ENCODE results near the gene ABCA5. TPM values are rescaled to one million over a fixed set of nuclear protein-coding genes. Genes with fewer than 3 reads are reported as not detected.

Gene ABCA5, protein sequence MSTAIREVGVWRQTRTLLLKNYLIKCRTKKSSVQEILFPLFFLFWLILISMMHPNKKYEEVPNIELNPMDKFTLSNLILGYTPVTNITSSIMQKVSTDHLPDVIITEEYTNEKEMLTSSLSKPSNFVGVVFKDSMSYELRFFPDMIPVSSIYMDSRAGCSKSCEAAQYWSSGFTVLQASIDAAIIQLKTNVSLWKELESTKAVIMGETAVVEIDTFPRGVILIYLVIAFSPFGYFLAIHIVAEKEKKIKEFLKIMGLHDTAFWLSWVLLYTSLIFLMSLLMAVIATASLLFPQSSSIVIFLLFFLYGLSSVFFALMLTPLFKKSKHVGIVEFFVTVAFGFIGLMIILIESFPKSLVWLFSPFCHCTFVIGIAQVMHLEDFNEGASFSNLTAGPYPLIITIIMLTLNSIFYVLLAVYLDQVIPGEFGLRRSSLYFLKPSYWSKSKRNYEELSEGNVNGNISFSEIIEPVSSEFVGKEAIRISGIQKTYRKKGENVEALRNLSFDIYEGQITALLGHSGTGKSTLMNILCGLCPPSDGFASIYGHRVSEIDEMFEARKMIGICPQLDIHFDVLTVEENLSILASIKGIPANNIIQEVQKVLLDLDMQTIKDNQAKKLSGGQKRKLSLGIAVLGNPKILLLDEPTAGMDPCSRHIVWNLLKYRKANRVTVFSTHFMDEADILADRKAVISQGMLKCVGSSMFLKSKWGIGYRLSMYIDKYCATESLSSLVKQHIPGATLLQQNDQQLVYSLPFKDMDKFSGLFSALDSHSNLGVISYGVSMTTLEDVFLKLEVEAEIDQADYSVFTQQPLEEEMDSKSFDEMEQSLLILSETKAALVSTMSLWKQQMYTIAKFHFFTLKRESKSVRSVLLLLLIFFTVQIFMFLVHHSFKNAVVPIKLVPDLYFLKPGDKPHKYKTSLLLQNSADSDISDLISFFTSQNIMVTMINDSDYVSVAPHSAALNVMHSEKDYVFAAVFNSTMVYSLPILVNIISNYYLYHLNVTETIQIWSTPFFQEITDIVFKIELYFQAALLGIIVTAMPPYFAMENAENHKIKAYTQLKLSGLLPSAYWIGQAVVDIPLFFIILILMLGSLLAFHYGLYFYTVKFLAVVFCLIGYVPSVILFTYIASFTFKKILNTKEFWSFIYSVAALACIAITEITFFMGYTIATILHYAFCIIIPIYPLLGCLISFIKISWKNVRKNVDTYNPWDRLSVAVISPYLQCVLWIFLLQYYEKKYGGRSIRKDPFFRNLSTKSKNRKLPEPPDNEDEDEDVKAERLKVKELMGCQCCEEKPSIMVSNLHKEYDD (N-terminal part only)
- 2.3 to 3.4 TPM (median 2.8 TPM) in 5 replicates for total RNA-seq (2022; extraction: Qiagen RNA extraction)

DNA sequence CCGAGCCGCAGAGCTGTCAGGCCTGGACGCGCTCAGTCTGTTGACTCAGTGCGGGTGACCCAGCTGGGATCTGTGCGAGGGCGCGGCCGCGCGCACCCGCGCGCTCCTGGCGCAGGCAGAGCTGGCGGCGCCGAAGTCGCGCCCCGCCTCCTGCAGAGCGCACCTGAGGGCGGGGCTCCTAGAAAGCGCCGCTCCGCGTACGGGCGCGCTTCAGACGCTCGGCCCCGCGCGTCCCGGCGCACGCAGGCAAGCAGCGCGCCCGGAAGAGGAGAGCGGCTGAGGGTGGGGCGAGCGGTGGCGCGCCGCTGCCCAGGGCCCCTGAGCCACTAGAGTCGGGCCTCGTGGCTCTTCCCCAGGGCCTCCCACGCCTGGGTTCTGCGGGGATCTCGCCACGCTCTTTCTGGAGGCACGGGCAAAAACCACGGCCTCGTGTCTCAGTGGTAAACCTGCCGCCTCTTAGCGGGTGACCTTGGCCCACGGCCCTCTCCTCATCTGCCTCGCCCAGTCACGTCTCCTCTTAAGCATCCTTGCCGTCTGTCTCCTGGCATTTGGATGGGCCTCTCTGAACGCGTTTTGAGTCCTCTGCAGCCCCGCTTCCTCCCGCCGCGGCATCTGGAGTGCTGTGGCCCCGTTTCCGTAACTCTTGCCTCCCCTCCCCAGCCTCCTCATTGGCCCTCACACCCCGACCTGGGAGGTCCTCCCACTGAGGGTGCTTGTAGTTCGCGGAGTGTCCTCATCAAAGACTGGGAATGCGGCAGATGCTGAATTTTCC is at the start of gene ABCA5:
Gene ABCA5, minus strand, starts transcription at position 74 of the 772 bp plus-strand sequence. CDS start 12,718 bp downstream, outside the sequence.

DNA sequence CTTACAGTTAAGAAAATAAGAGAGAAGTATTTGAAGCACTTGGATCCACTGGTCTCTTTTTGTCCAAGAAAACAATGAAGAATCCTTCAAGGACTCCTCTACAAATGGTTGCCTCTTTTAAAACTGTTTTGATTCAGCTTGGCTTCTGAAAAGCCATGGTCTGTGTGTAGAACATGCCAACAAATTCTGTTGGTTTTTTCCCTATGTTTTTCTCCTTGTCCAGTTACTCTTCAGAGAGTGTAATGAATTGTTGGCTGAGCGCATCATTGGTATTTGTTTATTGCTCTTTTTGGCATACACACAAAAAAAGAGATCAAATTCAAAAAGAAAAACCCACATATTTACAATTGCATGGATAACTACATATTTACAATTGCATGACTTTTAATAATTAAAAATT is 98.4 kb downstream of the ABCA5 start, which contains the start of gene ABCA10:
Gene ABCA10, minus strand, starts transcription at position 249 of the 400 bp plus-strand sequence. CDS start 3,466 bp downstream, outside the sequence.

Other genes with a start within 250 kb of the ABCA5 start
- gene ABCA6, start 185.2 kb downstream of the ABCA5 start, total RNA-seq (2022; extraction: Qiagen RNA extraction): not detected in 5 replicates
- 0.07 to 0.19 TPM (median 0.08 TPM) in 5 replicates for gene ABCA10, start 98.3 kb downstream of the ABCA5 start, total RNA-seq (2022; extraction: Qiagen RNA extraction)
- gene MAP2K6, start 87.6 kb upstream of the ABCA5 start, total RNA-seq (2022; extraction: Qiagen RNA extraction): 6.5 to 7.9 TPM (median 7.2 TPM) in 5 replicates

All from A549 treated with Mapracorat at 1 μM for 4 hours (cell line).